Measurements from ENCODE around the gene VPS13A.

DNA sequence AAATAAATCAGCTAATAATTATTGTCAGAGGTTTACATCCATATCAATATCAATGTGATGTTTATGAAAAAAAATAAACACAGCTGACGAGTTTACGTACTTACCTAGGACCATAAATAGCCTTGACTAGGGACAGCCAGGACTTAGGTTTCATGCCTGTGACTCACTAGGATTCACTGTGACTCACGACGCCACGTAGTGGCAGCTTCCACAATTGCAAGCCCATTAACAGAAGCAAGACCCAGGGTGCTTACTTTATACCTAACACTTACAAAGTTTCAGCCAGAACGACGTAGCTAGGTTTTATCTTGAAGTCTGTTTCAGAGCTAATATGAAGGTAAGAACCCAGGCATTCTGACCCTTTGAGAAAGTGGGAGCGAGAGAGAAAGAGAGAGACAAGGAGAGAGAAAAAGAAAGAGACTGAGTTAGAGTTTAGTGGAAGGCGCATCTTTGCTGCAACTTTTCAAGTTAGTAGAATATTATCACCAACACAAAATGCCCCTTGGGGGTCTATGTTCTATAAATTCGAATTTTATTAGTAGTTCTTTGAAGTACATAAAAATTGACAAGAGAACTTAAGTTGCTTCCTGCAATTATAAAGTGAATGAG is 279.6 kb downstream of the VPS13A start:
- TF ChIP-seq, protein P1, sequence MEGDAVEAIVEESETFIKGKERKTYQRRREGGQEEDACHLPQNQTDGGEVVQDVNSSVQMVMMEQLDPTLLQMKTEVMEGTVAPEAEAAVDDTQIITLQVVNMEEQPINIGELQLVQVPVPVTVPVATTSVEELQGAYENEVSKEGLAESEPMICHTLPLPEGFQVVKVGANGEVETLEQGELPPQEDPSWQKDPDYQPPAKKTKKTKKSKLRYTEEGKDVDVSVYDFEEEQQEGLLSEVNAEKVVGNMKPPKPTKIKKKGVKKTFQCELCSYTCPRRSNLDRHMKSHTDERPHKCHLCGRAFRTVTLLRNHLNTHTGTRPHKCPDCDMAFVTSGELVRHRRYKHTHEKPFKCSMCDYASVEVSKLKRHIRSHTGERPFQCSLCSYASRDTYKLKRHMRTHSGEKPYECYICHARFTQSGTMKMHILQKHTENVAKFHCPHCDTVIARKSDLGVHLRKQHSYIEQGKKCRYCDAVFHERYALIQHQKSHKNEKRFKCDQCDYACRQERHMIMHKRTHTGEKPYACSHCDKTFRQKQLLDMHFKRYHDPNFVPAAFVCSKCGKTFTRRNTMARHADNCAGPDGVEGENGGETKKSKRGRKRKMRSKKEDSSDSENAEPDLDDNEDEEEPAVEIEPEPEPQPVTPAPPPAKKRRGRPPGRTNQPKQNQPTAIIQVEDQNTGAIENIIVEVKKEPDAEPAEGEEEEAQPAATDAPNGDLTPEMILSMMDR (IDR thresholded peaks at IDR 0.05), result peak; percentile 81
- no peak for TF ChIP-seq JUN (CRISPR knock-in tag; IDR thresholded peaks at IDR 0.05)
- TF ChIP-seq ZNF232 (CRISPR knock-in tag; IDR thresholded peaks at IDR 0.05), result no peak
- TF ChIP-seq HMGA2 (CRISPR knock-in tag; IDR thresholded peaks at IDR 0.05), result no peak
- TF ChIP-seq NR1H2 (CRISPR knock-in tag; IDR thresholded peaks at IDR 0.05), result no peak
- no peak for TF ChIP-seq ESRRA (CRISPR knock-in tag; IDR thresholded peaks at IDR 0.05; ENCODE audit: borderline replicate concordance)
- no peak for TF ChIP-seq MYBL2 (CRISPR knock-in tag; IDR thresholded peaks at IDR 0.05)
- TF ChIP-seq, protein P2, sequence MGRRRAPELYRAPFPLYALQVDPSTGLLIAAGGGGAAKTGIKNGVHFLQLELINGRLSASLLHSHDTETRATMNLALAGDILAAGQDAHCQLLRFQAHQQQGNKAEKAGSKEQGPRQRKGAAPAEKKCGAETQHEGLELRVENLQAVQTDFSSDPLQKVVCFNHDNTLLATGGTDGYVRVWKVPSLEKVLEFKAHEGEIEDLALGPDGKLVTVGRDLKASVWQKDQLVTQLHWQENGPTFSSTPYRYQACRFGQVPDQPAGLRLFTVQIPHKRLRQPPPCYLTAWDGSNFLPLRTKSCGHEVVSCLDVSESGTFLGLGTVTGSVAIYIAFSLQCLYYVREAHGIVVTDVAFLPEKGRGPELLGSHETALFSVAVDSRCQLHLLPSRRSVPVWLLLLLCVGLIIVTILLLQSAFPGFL (CRISPR knock-in tag; IDR thresholded peaks at IDR 0.05; ENCODE audit: borderline replicate concordance), result no peak
- no peak for TF ChIP-seq ZNF317 (CRISPR knock-in tag; IDR thresholded peaks at IDR 0.05; ENCODE audit: borderline replicate concordance, low read depth)
- no peak for TF ChIP-seq TEAD1 (CRISPR knock-in tag; IDR thresholded peaks at IDR 0.05)

All from WTC11 (cell line).